Ishikawa (cell line): ENCODE data around the gene EPHA3.

ENCODE experiments used
- CEBPB ChIP-seq: IDR thresholded peaks from 2 replicates; pipeline ENCODE4 v1.6.1; 2012
- CREB1 ChIP-seq: IDR thresholded peaks from 2 replicates; pipeline ENCODE4 v1.6.1; 2012; ENCODE audit warnings: low read depth
- EGR1 ChIP-seq: IDR thresholded peaks from 2 replicates; pipeline ENCODE4 v1.6.1; 2012
- EP300 ChIP-seq: IDR thresholded peaks from 2 replicates; pipeline ENCODE4 v1.6.1; 2012; ENCODE audit warnings: borderline replicate concordance
- FOXM1 ChIP-seq: IDR thresholded peaks from 2 replicates; pipeline ENCODE4 v1.6.1; 2012; ENCODE audit warnings: low read depth, borderline replicate concordance
- NFIC ChIP-seq: IDR thresholded peaks from 2 replicates; pipeline ENCODE4 v1.6.1; 2012
- RAD21 ChIP-seq: IDR thresholded peaks from 2 replicates; pipeline ENCODE4 v1.6.1; 2012; ENCODE audit warnings: low read depth
- TAF1 ChIP-seq: IDR thresholded peaks from 2 replicates; pipeline ENCODE4 v1.6.1; 2012; ENCODE audit warnings: low read depth, mild to moderate bottlenecking
- TCF12 ChIP-seq: IDR thresholded peaks from 2 replicates; pipeline ENCODE4 v1.6.1; 2012; ENCODE audit warnings: low read depth
- TEAD4 ChIP-seq: IDR thresholded peaks from 2 replicates; pipeline ENCODE4 v1.6.1; 2012
- YY1 ChIP-seq: IDR thresholded peaks from 2 replicates; pipeline ENCODE4 v1.6.1; 2012; ENCODE audit warnings: low read depth
- ZBTB7A ChIP-seq: IDR thresholded peaks from 2 replicates; pipeline ENCODE4 v1.6.1; 2012; ENCODE audit warnings: low read depth
- TF ChIP-seq, protein P1 (sequence below): IDR thresholded peaks from 2 replicates; pipeline ENCODE4 v1.6.1; 2012
- TF ChIP-seq, protein P2 (sequence below): IDR thresholded peaks from 2 replicates; pipeline ENCODE4 v1.6.1; 2012
- TF ChIP-seq, protein P3 (sequence below): IDR thresholded peaks from 2 replicates; pipeline ENCODE4 v1.6.1; 2012; ENCODE audit warnings: low read depth, mild to moderate bottlenecking

EPHA3 gene

GRCh38 chr3:89113893-89114840 lies 6.7 kb downstream of the EPHA3 start:
- TF ChIP-seq RAD21 (peak; percentile 64), YY1 (no peak), TEAD4 (no peak)
- TF ChIP-seq, protein P1, sequence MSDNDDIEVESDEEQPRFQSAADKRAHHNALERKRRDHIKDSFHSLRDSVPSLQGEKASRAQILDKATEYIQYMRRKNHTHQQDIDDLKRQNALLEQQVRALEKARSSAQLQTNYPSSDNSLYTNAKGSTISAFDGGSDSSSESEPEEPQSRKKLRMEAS: peak; percentile 76
- TF ChIP-seq, protein P2, sequence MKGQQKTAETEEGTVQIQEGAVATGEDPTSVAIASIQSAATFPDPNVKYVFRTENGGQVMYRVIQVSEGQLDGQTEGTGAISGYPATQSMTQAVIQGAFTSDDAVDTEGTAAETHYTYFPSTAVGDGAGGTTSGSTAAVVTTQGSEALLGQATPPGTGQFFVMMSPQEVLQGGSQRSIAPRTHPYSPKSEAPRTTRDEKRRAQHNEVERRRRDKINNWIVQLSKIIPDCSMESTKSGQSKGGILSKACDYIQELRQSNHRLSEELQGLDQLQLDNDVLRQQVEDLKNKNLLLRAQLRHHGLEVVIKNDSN: 0 out of 2 replicates have a peak, but pooled peaks have one; percentile 6

DNA sequence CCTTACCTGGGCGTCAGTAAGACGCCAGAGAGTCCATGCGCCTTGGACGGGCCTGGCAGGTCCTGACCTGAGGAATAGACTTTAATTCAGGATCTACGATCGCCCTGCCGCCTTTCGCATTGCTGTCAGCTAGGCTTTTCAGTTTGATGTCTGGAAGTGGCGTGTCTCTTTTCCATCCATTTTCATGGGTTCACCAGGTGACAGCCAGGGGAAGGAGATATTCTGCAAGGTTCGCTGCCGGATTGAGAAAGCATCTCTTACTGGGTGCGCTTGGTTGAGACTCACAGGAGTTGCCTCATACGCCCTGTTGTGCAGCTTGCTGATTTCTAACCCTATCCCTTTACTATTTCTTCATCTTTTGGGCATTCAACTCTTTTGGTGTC lies 7.4 kb downstream of the EPHA3 start:
- TF ChIP-seq TEAD4: no peak
- no peak for TF ChIP-seq TCF12
- no peak for TF ChIP-seq TAF1
- TF ChIP-seq, protein P1: no peak
- TF ChIP-seq NFIC: no peak
- no peak for TF ChIP-seq ZBTB7A
- TF ChIP-seq EGR1: no peak

DNA sequence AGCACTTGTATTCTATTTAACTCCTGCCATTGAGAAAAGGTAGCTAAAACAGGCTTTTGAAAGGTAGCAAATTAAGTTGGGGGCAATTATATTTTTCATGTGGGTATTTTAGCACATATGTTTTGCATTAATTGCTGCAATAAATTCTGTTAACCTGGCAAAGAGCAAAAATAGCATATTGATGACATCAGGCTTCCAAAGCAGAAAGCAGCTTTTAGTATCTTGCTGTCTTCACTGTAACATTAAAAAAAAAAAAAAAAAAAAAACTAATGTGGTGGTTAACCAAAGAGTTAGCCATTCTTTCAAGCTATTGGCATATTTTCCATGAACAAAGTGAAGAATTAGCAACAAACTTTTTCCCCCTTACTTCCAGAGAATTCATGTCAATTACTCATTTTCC lies 9.1 kb downstream of the EPHA3 start:
- no peak for TF ChIP-seq ZBTB7A
- TF ChIP-seq TCF12: no peak
- TF ChIP-seq EP300: no peak
- TF ChIP-seq, protein P2: no peak
- TF ChIP-seq TEAD4: no peak
- no peak for TF ChIP-seq YY1
- TF ChIP-seq, protein P3, sequence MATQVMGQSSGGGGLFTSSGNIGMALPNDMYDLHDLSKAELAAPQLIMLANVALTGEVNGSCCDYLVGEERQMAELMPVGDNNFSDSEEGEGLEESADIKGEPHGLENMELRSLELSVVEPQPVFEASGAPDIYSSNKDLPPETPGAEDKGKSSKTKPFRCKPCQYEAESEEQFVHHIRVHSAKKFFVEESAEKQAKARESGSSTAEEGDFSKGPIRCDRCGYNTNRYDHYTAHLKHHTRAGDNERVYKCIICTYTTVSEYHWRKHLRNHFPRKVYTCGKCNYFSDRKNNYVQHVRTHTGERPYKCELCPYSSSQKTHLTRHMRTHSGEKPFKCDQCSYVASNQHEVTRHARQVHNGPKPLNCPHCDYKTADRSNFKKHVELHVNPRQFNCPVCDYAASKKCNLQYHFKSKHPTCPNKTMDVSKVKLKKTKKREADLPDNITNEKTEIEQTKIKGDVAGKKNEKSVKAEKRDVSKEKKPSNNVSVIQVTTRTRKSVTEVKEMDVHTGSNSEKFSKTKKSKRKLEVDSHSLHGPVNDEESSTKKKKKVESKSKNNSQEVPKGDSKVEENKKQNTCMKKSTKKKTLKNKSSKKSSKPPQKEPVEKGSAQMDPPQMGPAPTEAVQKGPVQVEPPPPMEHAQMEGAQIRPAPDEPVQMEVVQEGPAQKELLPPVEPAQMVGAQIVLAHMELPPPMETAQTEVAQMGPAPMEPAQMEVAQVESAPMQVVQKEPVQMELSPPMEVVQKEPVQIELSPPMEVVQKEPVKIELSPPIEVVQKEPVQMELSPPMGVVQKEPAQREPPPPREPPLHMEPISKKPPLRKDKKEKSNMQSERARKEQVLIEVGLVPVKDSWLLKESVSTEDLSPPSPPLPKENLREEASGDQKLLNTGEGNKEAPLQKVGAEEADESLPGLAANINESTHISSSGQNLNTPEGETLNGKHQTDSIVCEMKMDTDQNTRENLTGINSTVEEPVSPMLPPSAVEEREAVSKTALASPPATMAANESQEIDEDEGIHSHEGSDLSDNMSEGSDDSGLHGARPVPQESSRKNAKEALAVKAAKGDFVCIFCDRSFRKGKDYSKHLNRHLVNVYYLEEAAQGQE: no peak
- no peak for TF ChIP-seq FOXM1
- no peak for TF ChIP-seq CREB1
- no peak for TF ChIP-seq NFIC
- TF ChIP-seq EGR1: no peak
- no peak for TF ChIP-seq TAF1
- TF ChIP-seq CEBPB: no peak
- TF ChIP-seq, protein P1: no peak
- TF ChIP-seq RAD21: no peak

GRCh38 chr3:89138048-89138447 lies 30.6 kb downstream of the EPHA3 start:
- TF ChIP-seq TAF1 (no peak), FOXM1 (no peak)

DNA sequence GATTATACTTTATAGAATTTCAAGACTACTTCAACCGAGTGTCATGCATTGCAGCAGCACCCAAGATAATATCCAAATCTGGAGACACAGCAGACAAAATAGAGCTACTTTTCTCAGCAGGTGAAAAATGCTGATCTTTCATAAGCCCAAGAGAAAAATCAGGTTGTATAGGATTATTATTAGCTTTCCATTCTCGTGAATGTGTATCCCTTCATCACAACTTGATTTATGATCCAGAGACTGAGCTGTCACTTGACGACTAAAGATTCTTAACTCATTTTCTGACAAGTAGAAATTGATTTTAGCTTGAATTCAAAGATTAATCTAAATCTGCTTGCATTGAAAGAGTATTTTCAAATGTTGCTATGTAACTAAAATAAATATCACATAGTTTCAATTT lies 32.4 kb downstream of the EPHA3 start:
- TF ChIP-seq TEAD4 (no peak), EP300 (no peak), CREB1 (no peak), NFIC (no peak)
- TF ChIP-seq, protein P3: no peak
- TF ChIP-seq, protein P1: no peak
- TF ChIP-seq, protein P2: no peak
